Ishikawa (cell line): ENCODE results near the gene METTL22.

Experiments used
- CEBPB ChIP-seq: IDR thresholded peaks from 2 replicates; pipeline ENCODE4 v1.6.1; 2012
- EGR1 ChIP-seq: IDR thresholded peaks from 2 replicates; pipeline ENCODE4 v1.6.1; 2012
- EP300 ChIP-seq: IDR thresholded peaks from 2 replicates; pipeline ENCODE4 v1.6.1; 2012; ENCODE audit warnings: borderline replicate concordance
- REST ChIP-seq: IDR thresholded peaks from 2 replicates; pipeline ENCODE4 v1.6.1; 2012; ENCODE audit warnings: low read depth, mild to moderate bottlenecking
- TAF1 ChIP-seq: IDR thresholded peaks from 2 replicates; pipeline ENCODE4 v1.6.1; 2012; ENCODE audit warnings: low read depth, mild to moderate bottlenecking
- TEAD4 ChIP-seq: IDR thresholded peaks from 2 replicates; pipeline ENCODE4 v1.6.1; 2012
- USF1 ChIP-seq: IDR thresholded peaks from 2 replicates; pipeline ENCODE4 v1.6.1; 2012
- YY1 ChIP-seq: IDR thresholded peaks from 2 replicates; pipeline ENCODE4 v1.6.1; 2012; ENCODE audit warnings: low read depth

- no peak for TF ChIP-seq USF1
- TF ChIP-seq CEBPB = peak; percentile 68; the same call in 1 of the 2 replicates
- no peak for TF ChIP-seq REST
- TF ChIP-seq YY1 = no peak
- TF ChIP-seq EP300 = no peak
- TF ChIP-seq EGR1 = no peak
- no peak for TF ChIP-seq TEAD4
- no peak for TF ChIP-seq TAF1
These were observed 48.4 kb upstream of the METTL22 start for GRCh38 chr16:8572919-8573724.
